ENCODE measurements around the gene DUS4L. TPM values are rescaled to one million over a fixed set of nuclear protein-coding genes. Genes with fewer than 3 reads are reported as not detected.

Gene DUS4L
- total RNA-seq, 2 experiments from 2014 or later, result 12.6 to 12.7 TPM

DNA sequence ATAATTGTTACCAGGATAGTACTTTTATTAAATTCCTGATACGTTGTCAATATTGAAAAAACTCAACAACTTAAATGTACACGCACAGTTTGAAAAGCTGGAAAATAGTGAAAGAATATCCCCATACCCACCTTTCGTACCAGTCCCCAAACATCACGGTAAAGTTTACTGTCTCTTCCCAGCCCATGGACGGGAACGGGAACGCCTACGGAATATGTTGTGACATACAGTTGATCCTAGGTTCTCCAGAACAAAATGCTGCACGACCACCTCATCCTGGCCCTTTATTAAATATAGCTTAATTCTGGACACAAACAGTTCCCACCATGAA lies 15.7 kb downstream of the DUS4L start:
- ChIA-PET CTCF (interaction anchor here (0.6 to 0.7 kb wide), 2 partner anchors 164 to 300 kb away, joined by 4 read pairs; partner anchors contain the start of gene CBLL1), POLR2A (interaction anchor here (0.9 to 1.7 kb wide), 3 partner anchors 16 to 80 kb away, joined by 3 to 7 read pairs (median 4); partner anchors contain the start of genes COG5 and DUS4L)

DNA sequence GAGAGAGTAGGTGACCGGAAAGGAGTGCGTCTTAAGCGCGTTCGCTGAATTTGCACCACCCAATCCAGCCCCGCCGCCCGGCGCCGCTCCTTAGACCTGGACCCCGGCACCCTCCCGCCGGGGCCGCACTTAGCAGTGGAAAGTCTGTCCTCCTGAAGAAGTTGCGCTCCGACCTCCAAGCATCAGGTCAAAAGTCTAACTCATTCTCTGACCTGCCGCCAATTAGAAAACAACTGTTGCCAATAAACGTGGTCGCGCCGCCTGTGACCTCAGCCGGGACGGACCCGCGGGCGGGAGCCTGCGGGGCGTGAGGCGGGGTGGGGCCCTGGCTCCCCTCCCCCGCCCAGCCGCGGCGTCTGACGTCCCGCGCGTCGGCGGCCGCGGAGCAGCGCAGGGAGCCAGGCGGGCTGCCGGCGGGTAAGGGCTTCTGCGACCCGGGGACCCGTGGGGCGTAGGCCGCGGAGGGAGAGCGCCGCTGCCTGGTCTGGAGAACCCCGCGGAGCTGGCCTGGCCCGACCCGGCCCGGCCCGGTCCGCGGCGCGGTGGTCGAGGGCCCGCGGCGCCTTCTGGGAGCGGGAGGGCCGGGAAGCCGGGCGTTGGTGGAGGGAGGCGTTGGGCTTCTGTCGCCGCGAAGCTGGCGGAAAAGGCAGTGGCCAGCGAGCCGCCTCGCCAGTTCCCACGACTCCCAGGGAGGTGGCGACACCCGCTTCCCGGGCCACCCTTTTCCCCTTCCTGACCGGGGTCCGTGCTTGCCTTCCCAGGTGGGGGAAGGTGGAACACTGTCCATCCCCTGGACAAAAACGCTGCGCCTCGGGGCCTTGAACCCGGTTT lies 16.3 kb downstream of the DUS4L start, which contains the start of gene BCAP29:
Gene BCAP29 (plus strand): TSS at position 362 of the 831 bp plus-strand sequence. CDS start 527 bp downstream, outside the sequence.
- POLR2A ChIA-PET, result interaction anchor here (0.6 to 1.7 kb wide), 4 partner anchors 13 to 80 kb away, joined by 3 to 7 read pairs (median 4); partner anchors contain the start of genes COG5 and DUS4L
- CTCF ChIA-PET, result interaction anchor here (0.6 kb wide), 1 partner anchor 163 kb away, joined by 4 read pairs; the partner anchor contains the start of gene CBLL1

DNA sequence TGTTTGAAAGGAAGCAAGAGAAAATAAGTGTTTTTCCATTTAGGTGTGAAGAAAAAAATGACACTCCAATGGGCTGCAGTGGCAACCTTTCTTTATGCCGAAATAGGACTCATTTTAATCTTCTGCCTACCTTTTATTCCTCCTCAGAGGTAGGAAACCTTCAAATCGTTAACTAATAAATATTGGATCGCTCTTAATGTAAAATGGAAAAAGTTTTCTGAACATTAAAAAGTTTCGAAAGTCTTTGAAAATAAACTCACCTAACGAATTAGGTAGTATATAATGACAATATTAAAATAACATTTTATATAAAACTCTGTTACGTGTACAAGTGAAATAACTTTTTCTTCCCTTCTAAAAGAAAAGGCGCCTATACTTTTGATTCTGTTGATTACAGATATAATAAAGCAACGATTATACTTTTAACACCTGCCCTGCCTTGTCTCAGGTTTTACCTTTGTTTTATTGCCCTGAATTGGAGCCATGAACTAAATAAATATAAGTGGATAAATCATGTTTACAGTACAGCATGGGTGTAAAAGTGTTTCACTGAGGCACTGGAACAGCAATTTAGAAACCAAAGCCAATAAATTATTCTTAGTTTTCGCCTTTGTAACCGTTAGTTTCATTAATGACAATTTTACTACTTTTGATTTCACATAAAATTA lies 17.1 kb downstream of the DUS4L start:
- POLR2A ChIA-PET, result interaction anchor here (0.6 to 1.7 kb wide), 4 partner anchors 12 to 80 kb away, joined by 3 to 7 read pairs (median 4); partner anchors contain the start of genes COG5 and DUS4L

DNA sequence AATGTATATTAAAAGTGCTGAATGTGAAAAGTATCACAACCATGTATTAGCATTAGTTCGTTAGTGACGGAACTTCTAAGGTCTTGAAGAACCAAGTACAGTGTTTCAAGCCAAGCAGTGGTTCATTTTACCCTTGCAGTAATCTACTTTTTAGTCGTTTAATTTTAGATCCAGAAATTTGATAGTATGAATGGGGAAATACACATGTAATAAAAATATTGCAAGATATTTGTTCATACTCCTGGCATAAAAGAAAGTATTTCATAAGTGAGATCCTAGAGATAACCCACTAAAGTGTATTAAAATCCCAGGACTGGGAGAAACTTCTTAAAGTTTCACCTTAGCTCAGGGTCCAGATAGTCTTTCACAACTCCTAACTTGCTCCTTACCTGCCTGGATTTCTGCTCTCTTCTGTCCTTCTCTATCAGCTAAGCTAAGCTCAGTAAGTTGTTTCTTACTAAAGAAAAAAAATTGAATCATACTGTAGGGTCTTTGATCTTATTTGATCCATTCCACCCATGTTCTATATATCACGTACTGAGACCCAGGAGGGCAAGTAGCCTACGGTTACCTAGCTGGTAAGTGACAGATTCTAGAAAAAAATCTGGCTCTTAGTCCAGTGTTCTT lies 17.7 kb downstream of the DUS4L start:
- ChIA-PET CTCF (interaction anchor here (0.6 kb wide), 1 partner anchor 22 kb away, joined by 5 read pairs; no protein-coding TSS in a partner anchor), POLR2A (interaction anchor here (1.2 kb wide), 1 partner anchor 80 kb away, joined by 5 read pairs; no protein-coding TSS in a partner anchor)

More for the DNA sequence above, 17.1 kb downstream of the DUS4L start:
- CTCF ChIA-PET, result no interaction called here

DNA sequence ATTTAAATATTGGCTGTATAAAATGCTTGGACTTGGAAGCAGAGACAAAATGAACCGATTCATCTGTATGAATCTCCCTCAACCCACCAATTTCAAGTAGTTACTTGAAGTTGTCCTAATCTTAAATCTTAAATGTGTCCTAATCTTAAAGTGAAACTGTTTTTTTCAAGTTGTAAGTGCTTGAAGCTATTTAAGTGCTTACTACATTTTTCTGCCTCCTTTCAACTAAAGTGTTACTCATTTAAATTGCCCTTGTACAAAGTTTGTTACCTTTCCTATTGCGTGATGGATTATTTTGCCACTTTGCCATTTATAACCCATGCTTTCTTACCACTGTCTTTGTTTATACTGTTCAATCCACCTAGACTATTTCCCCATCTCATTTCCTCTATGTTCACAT lies 19.1 kb downstream of the DUS4L start:
- ChIA-PET CTCF (no interaction called here), POLR2A (no interaction called here)

DNA sequence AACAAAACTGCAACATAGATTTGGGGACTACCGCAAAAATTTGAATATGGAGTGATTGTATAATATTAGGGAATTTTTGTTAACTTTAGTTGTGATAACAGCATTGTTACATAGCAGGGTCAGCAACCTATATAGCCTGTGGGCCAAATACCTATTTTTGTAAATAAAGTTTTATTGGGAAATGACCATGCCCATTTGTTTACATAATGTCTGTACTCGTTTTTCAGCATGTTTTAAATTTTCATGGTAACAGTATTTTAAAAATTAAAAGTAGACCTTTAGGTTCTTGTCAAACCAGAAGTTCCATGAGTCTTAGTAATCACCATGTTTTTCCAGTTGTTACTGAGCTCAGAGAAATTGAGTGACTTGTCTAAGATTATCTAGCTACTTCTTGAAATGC lies 20.9 kb downstream of the DUS4L start:
- ChIA-PET CTCF (no interaction called here), POLR2A (no interaction called here)

DNA sequence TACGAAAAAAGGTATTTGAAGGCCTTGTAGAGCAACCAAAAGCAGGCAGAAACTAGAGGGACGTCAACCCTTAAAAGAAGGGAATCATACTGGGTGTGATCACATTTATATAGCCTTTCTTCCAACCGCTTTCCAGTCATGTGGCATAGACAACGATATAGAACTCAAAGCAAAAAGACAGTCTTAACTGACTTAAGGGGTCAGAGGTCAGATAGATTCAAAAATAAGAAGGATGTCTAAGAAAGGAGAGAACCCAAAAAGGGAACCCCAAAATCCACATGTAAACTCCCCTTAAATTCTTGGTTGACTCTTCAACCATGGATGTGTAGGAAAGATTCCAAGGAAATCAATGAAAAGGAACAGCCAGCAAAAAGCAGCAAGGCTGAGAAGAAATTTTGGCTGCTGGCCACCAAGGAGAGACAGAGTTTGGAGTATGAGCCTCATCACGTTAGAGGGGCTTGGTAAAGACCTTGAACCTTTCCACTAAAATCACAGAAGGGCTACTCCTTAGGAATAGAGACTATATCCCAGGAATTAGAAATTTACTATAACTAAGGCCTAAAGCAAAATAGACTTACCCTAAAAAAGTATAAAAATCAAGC lies 24.9 kb downstream of the DUS4L start:
- CTCF ChIA-PET, result no interaction called here
- POLR2A ChIA-PET, result no interaction called here

DNA sequence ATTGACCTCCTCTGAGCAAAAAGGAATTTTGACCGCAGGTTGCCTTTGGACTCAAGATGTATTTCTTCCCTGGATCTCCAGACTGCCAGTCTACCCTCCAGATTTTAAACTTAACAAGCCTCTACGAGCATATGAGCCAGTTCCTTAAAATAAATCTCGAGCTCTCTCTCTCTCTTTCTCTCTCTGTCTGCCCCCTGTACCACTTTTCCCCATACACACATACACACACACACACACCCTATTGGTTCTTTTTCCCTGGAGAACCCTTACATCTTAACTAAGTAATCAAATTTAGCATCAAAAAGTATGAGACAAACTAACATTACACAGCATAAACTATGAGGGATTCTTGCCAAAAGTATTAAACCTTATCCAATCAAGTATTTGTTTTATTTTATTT lies 27.6 kb downstream of the DUS4L start:
- ChIA-PET POLR2A (no interaction called here), CTCF (no interaction called here)

DNA sequence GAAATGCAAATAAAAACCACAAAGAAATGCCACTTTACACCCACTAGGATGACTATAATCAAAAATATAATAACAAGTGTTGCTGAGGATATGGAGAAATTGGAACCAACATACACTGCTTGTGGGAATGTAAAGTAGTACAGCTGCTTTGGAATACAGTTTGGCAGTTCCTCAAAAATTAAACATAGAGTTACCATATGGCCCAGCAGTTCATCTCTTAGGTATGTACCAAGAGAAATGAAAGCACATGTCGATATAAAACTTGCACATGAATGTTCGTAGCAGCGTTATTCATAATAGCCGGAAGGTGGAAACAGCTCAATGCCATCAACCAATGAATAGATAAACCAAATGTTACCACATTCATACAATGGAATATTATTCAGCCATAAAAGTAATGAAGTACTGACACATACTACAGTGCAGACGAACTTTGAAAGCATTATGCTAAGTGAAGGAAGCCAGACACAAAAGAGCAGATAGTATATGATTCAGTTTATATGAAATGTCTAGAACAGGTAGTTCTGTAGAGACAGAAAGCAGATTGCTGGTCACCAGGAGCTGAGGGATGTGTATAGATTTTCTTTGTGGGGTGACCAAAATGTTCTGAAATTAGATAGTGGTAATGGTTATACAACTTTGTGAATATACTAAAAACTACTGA lies 28.7 kb downstream of the DUS4L start:
- CTCF ChIA-PET, result no interaction called here
- POLR2A ChIA-PET, result interaction anchor here (1.1 kb wide), 1 partner anchor 12 kb away, joined by 3 read pairs; no protein-coding TSS in a partner anchor

DNA sequence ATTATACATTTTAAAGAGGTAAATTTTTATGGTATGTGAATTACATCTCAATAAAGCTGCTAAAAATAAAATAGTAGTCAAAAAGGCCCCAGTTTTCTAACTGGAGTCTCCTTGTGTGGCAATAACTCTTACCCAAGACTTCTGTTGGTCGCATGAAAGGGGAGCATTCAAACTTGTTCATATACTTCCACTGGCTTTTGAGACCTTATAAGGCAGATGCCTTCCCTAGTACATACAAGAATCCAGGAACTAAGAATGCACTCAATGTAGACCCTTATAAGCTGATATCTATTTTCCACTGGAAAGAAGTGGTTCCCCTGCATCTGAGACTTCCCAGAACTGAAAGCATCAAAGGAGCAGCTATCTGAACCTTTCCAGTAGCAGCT lies 29.2 kb downstream of the DUS4L start:
- ChIA-PET POLR2A (interaction anchor here (1.1 kb wide), 1 partner anchor 13 kb away, joined by 3 read pairs; no protein-coding TSS in a partner anchor), CTCF (no interaction called here)

DNA sequence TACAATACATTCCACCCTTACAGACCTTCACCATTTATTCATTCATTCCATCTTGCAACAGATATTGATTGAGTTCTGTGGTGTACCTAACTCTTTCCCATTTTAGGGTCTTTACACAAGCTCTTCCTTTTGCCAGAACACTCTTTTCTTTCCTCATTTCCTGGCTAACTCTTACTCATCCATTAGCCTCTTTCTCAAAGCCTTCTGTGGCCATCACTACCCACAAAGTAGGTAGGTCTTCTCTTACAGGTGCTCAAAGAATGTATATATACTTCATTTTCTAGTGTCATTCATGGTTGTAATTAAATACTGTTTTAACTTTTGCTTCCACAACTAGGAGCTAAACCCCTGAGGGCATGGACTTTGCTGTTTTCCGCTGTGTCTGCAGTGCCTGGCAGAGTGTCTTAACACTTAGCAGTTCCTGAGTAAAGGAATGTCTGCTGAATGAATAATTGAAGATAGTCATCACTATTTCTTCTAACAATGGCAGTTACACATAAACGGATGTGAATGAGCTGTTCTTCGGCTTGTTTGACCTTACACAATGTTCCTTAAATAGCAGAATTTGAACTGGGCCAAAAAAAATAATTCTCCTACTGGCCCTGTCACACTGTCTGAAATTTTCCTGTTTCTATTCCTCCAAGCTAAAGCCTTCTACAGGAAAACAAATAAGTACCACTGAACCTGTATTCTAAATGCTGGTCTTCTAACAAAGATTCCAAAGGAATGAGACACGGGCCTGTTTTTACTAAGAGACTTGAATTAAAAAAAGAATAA lies 31.4 kb downstream of the DUS4L start:
- ChIA-PET POLR2A (no interaction called here), CTCF (interaction anchor here (1.0 to 1.2 kb wide), 2 partner anchors 9 to 11 kb away, joined by 3 to 4 read pairs; no protein-coding TSS in a partner anchor)

DNA sequence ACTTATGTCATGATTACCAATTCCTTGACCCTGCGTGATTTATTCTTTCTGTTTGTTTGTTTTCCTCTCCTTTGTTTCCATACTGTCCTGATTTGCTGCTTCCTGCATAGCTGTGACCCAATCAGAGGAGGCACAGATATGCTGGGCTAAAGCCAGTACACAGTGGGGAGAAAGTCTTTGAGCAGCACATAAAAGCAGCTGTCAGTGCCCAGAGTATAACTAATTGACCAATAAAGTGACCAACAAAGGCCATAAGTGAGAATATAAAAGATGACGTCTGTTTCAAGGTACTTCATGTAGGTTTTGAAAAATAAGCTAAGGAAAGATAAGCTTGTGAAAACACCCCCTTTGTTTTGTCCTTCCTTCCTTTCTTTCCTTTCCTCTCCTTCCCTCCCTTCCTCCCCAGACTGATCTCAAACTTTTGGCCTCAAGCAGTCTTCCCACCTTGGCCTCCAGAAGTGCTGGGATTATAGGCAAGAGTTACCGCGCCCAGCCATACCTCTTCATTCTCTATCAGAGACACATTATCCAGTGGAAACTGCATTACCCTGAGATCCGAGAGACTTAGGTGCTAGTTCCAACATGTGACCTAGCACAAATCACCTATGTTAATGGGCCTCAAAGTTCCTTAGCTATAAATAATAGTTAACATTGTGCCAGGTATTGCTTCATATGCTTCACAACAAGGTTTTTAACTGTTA lies 33.3 kb downstream of the DUS4L start:
- POLR2A ChIA-PET, result no interaction called here

DNA sequence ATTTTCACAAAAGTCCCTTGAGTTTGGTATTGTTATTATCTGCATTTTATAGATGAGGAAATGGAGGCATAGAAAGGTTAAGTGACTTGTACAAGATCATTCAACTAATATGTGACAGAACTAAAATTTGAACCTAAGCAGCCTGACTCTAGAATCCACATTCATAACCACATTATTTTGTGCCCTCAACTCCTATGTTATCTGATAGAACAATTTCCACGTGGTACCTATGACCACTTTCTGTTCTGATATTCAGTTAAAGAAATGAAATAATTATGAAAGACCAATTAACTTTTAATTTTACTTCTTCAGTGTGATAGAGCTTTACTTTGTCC lies 33.8 kb downstream of the DUS4L start:
- ChIA-PET CTCF (no interaction called here), POLR2A (no interaction called here)

More for the DNA sequence above, 33.3 kb downstream of the DUS4L start:
- CTCF ChIA-PET, result no interaction called here

DNA sequence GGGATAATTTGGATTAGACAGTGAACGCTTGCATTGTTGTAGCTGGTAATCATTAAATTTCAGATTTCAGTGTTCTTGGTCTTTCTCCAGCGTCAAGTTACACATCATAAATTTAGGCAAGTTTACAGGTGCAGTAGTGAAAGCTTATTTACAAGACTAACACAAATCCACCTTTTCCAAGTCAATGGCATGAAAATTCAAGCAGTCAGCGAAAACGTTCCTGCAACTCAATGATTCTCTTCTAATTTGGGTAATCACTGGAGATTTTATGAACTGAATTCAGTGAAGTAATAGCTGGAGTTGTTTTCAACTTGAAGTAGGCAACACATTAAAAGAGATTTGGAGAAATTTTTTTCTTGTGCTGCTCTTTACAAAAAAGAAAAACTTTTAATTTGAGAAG lies 34.2 kb downstream of the DUS4L start:
- ChIA-PET POLR2A (no interaction called here), CTCF (no interaction called here)

DNA sequence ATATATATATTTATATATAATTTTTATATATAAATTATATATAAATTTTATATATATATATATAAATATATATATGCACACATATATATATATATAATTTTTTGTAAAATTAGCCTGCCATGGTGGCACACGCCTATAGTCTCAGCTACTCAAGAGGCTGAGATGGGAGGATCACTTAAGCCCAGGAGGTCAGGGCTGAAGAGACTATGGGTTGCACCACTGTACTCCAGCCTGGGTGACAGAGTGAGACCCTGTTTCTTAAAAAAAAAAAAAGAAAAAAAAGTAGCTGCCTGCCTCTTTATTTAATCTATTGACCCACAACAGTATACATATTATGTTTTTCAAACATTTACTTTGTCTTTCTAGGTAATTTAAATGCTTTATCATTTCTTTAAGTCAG lies 35.5 kb downstream of the DUS4L start:
- ChIA-PET CTCF (interaction anchor here (0.7 kb wide), 1 partner anchor 68 kb away, joined by 4 read pairs; no protein-coding TSS in a partner anchor), POLR2A (interaction anchor here (0.6 kb wide), 1 partner anchor 20 kb away, joined by 3 read pairs; the partner anchor contains the start of gene BCAP29)

DNA sequence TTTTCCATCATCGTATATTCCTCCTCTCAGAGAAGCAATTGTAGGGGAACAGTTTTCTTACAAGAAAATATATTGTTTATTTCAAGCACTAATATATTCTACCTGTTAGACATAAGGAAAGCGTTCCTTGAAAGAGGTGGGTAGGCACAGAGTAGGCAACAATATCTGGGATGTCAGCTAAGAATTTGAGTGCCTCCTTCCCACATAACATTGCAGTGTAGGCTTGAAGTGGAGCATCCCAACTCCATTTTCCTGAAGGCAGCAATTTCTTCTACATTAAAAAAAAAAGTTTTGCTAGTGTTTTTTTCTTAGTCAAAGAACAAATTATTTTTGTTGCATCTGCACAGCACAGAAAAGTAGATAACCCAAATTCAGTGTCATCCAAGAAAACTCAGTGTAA lies 37.0 kb downstream of the DUS4L start:
- ChIA-PET CTCF (no interaction called here), POLR2A (no interaction called here)

DNA sequence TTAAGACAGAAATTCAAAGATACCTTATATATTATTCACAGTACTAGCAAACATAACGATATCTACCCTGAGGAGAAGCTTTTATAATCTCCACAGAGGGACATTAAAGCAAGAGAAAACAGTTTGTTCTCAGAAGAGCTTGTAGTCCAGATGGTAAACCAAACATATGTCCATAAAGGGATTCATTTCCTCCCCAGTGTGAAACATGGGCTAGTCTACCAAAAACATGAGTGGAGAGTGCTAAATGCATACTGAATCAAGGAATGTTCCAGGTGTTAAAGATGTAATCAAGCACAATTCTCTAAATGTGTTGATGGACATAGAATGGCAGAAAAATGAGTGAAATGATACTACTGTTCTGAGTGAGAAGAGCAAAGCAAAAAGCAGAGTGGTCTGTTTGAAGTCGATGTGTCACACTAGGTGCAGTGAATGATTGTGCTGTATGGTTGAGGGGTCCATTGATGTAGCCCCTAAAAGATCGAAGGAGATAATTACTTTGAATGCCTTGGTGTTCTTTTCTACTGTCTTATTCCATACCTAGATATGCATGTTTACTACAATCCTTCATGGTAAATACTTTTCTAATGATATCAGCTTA lies 41.5 kb downstream of the DUS4L start:
- ChIA-PET POLR2A (no interaction called here), CTCF (interaction anchor here (1.1 kb wide), 1 partner anchor 11 kb away, joined by 3 read pairs; no protein-coding TSS in a partner anchor)

Measured in activated CD8-positive, alpha-beta memory T cell treated with anti-CD3 and anti-CD28 coated beads for 36 hours (primary cell).